PC-9 (cell line): ENCODE data around the gene ALB. TPM values are rescaled to one million over a fixed set of nuclear protein-coding genes. Genes with fewer than 3 reads are reported as not detected.

Source experiments
- BruUV-seq: library from RNA; stranded (reverse); fragments of 400-500 nt; replicated peaks from 2 replicates; lab custom pipeline; 2021; lab: Mats Ljungman, UMichigan
- CTCF ChIA-PET: fragments of 300-600 bp; sonication (Branson Sonifier 250); formaldehyde crosslinking; loops from one replicate; lab custom pipeline; 2022; ENCODE audit warnings: antibody characterized with exemption; lab: Charles Lee
- POLR2A ChIA-PET: fragments of 300-600 bp; sonication (Branson Sonifier 250); formaldehyde crosslinking; loops from one replicate; lab custom pipeline; 2022; ENCODE audit warnings: antibody characterized with exemption; ENCODE audit not compliant: unreplicated experiment; lab: Charles Lee
- DNase-seq, 2 experiments: peaks; one replicate each; pipeline versions ENCODE4 v3.0.0 to v3.0.0-alpha.2; 2015 to 2022; ENCODE audit warnings: mixed read lengths in 1 of 2
- H2AFZ ChIP-seq: fragments of 200-600 bp; sonication (generic); 2 replicates; pipeline ENCODE4 v1.8.1; 2017; ENCODE audit warnings: antibody characterized with exemption
- H3F3A ChIP-seq: fragments of 200-600 bp; sonication (generic); 2 replicates; pipeline ENCODE4 v1.8.1; 2017; ENCODE audit warnings: antibody characterized with exemption, mild to moderate bottlenecking, low read depth; ENCODE audit not compliant: insufficient read depth
- H3K27ac ChIP-seq: fragments of 200-600 bp; sonication (generic); 2 replicates; pipeline ENCODE4 v1.6.1; 2016; ENCODE audit warnings: mixed run types
- H3K27me3 ChIP-seq: fragments of 200-600 bp; sonication (generic); 2 replicates; pipeline ENCODE4 v1.6.1; 2016; ENCODE audit warnings: low read depth, mixed run types; ENCODE audit not compliant: insufficient read depth
- H3K36me3 ChIP-seq: fragments of 200-600 bp; sonication (generic); 2 replicates; pipeline ENCODE4 v1.6.1; 2016; ENCODE audit warnings: low read depth, mixed run types
- H3K4me1 ChIP-seq: fragments of 200-600 bp; sonication (generic); replicated peaks from 2 replicates; pipeline ENCODE4 v1.6.1; 2016; ENCODE audit warnings: mixed run types; ENCODE audit not compliant: insufficient read depth
- H3K4me2 ChIP-seq: fragments of 200-600 bp; sonication (generic); 2 replicates; pipeline ENCODE4 v1.6.1; 2017; ENCODE audit warnings: mixed run types
- H3K4me3 ChIP-seq: fragments of 200-600 bp; sonication (generic); 2 replicates; pipeline ENCODE4 v1.6.1; 2016; ENCODE audit warnings: mixed run types
- H3K79me2 ChIP-seq: fragments of 200-600 bp; sonication (generic); 2 replicates; pipeline ENCODE4 v1.6.1; 2017; ENCODE audit warnings: low read depth, mixed run types
- H3K9me2 ChIP-seq: fragments of 200-600 bp; sonication (generic); 2 replicates; pipeline ENCODE4 v1.8.1; 2017; ENCODE audit warnings: mild to moderate bottlenecking; ENCODE audit not compliant: insufficient read depth
- H3K9me3 ChIP-seq: fragments of 200-600 bp; sonication (generic); 2 replicates; pipeline ENCODE4 v1.8.1; 2016; ENCODE audit warnings: low read depth; ENCODE audit not compliant: insufficient read depth
- H4K20me1 ChIP-seq: fragments of 200-600 bp; sonication (generic); 2 replicates; pipeline ENCODE4 v1.8.1; 2017; ENCODE audit not compliant: insufficient read depth
- CTCF ChIP-seq: fragments of 200-600 bp; sonication (generic); conservative IDR thresholded peaks from 2 replicates; pipeline ENCODE4 v1.6.1; 2017; ENCODE audit warnings: mixed run types, antibody characterized with exemption, mild to moderate bottlenecking, moderate library complexity
- EZH2 ChIP-seq: fragments of 200-600 bp; sonication (generic); IDR thresholded peaks from 2 replicates; pipeline ENCODE4 v1.8.0; 2017; ENCODE audit warnings: antibody characterized with exemption, low read depth
- intact Hi-C: fragments of 100-400 bp; cut with micrococcal nuclease; formaldehyde crosslinking; loops from one replicate; pipeline ENCODE4 v1.10.0; 2022; ENCODE audit not compliant: unreplicated experiment
- total RNA-seq: library from RNA; stranded (reverse); gene quantifications from 2 replicates; pipeline ENCODE4 v1.2.3, GENCODE V29; 2021

ALB gene
- total RNA-seq, 1 experiment from 2014 or later, result not detected

GRCh38 chr4:73426666-73427065 lies 22.6 kb downstream of the ALB start:
- Histone ChIP-seq H3K9me2 (no peaks in the 10 kb centered on the region), H3K36me3 (no peaks in the 10 kb centered on the region), H3K4me2 (no peak overlapping the region), H2AFZ (no peak overlapping the region), H4K20me1 (no peaks in the 10 kb centered on the region), H3K27ac (no peak overlapping the region), H3K4me3 (no peak overlapping the region), H3K27me3 (no peaks in the 10 kb centered on the region), H3F3A (no peaks in the 10 kb centered on the region), H3K79me2 (no peaks in the 10 kb centered on the region), H3K9me3 (no peaks in the 10 kb centered on the region), H3K4me1 (no peaks in the 10 kb centered on the region)
- no TSS peak for BruUV-seq
- ChIA-PET CTCF (no interaction called here), POLR2A (no interaction called here)
- intact Hi-C loops, result no loop called here
- no peak for DNase-seq
- TF ChIP-seq EZH2 (no peak), CTCF (no peak)

- no TSS peak for BruUV-seq
- H3F3A ChIP-seq, result no peaks in the 10 kb centered on the region
- DNase-seq, result no peak
- no peaks in the 10 kb centered on the region for H3K79me2 ChIP-seq
- no peak overlapping the region for H2AFZ ChIP-seq
- no peaks in the 10 kb centered on the region for H4K20me1 ChIP-seq
- TF ChIP-seq EZH2 (no peak), CTCF (no peak)
- no peak overlapping the region for H3K4me3 ChIP-seq
- intact Hi-C loops, result no loop called here
- H3K4me1 ChIP-seq, result no peaks in the 10 kb centered on the region
- CTCF ChIA-PET, result no interaction called here
- H3K4me2 ChIP-seq, result no peak overlapping the region
- no peak overlapping the region for H3K27ac ChIP-seq
- H3K27me3 ChIP-seq, result no peaks in the 10 kb centered on the region
- POLR2A ChIA-PET, result no interaction called here
- no peaks in the 10 kb centered on the region for H3K9me2 ChIP-seq
- H3K9me3 ChIP-seq, result no peaks in the 10 kb centered on the region
- H3K36me3 ChIP-seq, result no peaks in the 10 kb centered on the region
Observed at GRCh38 chr4:73429118-73429517, 25.0 kb downstream of the ALB start.

- Histone ChIP-seq H3K36me3 (no peaks in the 10 kb centered on the region), H3K79me2 (no peaks in the 10 kb centered on the region), H3K27ac (no peak overlapping the region), H3K9me2 (no peaks in the 10 kb centered on the region), H2AFZ (no peak overlapping the region), H3F3A (no peaks in the 10 kb centered on the region), H3K4me2 (no peak overlapping the region), H3K4me3 (no peak overlapping the region), H3K9me3 (no peaks in the 10 kb centered on the region), H3K27me3 (no peaks in the 10 kb centered on the region), H4K20me1 (no peaks in the 10 kb centered on the region), H3K4me1 (no peaks in the 10 kb centered on the region)
- TF ChIP-seq EZH2, result no peak
- no peak for TF ChIP-seq CTCF
- POLR2A ChIA-PET, result no interaction called here
- BruUV-seq, result no TSS peak
- no peak for DNase-seq
- intact Hi-C loops, result no loop called here
- CTCF ChIA-PET, result no interaction called here
Observed at GRCh38 chr4:73429826-73430587, 25.9 kb downstream of the ALB start.
